GM21717 (cell line): ENCODE data around the gene QKI.

Experiments used
- ATAC-seq: cut with Tn5 transposase; IDR thresholded peaks from one replicate; pipeline ENCODE4 v1.9.1; 2021; ENCODE audit warnings: mild to moderate bottlenecking, moderate library complexity; ENCODE audit not compliant: unreplicated experiment

QKI gene

DNA sequence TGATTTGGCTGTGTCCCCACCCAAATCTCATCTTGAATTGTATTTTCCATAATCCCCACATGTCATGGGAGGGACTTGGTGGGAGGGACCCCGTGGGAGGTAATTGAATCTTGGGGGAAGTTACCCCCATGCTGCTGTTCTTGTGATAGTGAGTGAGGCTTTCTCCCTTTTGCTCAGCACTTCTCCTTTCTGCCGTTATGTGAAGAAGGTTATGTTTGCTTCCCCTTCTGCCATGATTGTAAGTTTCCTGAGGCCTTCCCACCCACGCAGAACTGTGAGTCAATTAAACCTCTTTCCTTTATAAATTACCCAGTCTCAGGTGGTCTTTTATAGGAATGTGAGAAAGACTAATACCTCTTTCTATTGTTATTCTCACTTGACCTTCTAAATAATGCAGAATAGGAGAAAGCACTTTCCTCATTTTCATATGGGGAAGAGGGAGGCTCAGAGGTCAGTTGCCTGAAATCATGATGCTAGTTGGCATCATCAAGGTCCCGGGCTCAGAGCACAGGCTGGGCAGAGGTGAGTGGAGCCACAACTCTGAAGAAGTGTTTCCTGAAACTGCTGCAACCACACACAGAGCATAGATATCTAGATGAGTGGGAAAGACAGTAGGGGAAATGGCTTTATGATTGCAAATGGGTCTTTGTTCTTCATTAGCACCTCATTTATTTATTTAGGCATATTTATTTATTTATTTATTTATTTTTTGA is 191.0 kb downstream of the QKI start:
- no peak for ATAC-seq

DNA sequence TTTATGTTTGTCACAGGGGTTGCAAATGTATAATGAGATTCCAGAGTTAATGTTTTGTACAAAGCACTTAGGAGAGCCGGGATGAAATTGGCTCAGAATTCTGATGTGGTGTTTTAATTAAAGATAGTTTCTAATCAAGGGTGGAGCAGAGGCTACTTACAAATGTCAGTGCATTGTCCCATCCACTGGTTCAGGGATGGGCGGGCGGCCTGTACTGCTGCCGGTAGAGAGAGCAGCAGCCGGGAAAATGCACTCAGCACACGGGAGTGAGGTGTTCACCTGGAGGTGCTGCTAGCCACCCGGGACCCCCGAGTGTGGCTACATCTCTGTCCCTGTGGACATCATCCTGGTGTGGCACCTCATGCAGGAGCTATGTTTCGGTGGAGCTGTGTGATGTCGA is 193.3 kb downstream of the QKI start:
- ATAC-seq, result no peak

GRCh38 chr6:163608204-163608644 is 193.7 kb downstream of the QKI start:
- ATAC-seq, result no peak

GRCh38 chr6:163612200-163612599 is 197.7 kb downstream of the QKI start:
- no peak for ATAC-seq

DNA sequence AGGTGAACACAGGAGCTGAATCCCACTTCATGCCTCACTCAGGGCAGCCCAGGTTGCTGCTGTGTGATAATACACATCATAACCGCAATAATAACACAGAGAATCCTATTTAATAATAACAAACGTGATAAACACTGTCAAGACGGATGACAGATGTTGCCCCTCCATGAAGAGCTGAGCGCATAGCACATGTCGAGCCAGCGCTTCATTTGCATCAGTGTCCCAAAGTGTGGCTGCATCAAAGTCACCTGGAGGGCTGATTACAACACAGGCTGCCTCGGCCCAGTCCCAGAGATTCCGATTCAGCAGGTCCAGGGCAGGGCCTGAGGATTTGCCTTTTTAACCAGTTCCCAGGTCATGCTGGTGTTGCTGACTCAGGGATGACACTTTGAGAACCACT is 198.5 kb downstream of the QKI start:
- no peak for ATAC-seq

GRCh38 chr6:163613668-163614067 is 199.2 kb downstream of the QKI start:
- ATAC-seq, result no peak

DNA sequence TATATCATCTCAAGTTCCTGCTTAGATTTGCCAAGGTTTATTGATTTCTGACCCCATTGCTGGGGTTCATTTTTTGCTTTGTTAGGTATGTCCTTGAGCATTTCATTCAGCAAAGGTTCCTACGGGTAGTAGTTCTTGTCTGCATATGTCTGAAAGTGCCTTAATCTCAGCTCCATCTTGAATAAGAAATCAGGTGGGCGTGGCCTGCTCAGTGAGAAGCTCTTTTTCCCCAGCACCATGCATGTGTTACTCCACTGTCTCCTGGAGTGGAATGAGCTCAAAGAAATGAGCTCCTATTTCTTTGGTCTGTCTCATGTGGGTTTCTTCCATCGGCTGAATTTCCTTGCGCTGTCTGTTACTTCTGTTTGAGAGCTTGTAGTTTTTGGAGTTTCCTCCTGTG is 201.9 kb downstream of the QKI start:
- no peak for ATAC-seq

DNA sequence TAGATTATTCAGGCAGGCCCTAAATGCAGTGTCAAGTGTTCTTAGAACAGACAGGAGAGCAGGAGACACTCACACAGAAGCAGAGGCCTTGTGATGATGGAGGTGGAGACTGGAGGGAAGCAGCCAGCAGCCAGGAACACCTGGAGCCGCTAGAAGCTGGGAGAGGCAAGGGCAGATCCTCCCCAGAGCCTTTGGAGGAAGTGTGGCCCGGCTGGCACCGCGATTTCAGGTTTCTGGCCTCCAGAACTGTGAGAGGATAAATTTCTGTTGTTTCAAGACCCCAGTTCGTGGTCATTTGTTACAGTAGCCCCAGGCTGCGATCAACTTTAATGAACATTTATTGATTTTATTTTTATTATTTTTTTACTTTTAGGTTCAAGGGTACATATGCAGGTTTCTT is 203.0 kb downstream of the QKI start:
- no peak for ATAC-seq

- no peak for ATAC-seq
Measured at GRCh38 chr6:163620101-163620500, 205.6 kb downstream of the QKI start.

DNA sequence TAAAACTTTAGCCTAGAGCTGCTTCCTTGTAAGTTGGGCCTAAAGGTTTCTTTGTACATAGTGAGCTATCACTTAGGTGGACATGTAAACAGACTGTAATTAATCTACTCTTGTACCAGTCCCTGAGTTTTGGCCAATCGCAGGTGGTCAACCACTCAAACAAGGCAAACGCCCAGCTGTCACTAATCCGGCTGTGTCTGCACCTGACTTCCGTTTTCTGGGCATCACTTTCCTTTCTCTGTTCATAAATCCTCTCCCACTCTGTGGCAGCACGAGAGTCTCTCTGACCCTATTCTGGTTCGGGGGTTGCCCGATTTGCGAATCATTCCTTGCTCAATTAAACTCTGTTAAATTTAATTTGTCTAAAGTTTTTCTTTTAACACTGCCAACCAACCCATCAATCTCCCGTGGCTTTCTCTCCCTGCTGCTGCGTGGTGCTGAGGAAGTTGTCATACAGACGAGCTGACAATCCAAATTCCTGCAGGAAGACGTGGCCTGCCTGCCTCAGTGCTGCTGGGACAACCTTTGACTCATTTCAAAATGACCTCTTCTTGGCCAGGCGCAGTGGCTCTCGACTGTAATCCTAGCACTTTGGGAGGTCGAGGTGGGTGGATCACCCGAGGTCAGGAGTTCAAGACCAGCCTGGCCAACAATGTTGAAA is 206.3 kb downstream of the QKI start:
- no peak for ATAC-seq

DNA sequence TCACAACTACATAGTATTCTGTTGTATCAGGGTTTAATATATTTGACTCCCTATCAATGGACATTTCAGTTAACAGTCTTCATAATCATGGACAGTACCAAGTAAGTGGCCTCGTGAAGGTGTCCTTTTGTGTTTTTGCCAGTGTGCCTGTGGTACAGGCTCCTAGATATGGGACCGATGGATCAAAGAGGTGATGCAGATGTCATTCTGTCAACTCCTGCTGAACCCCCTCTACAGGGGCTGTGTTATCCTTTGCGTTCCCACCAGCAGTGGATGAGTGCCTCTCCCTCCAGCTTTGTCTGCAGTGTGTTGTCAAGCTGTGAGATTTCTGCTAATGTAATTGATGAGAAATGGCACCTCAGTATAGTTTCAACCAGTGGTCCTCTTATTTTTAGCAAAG is 210.7 kb downstream of the QKI start:
- ATAC-seq, result no peak

- no peak for ATAC-seq
Measured at GRCh38 chr6:163626073-163626867, 211.8 kb downstream of the QKI start.

- no peak for ATAC-seq
Measured at GRCh38 chr6:163627274-163628062, 212.9 kb downstream of the QKI start.
